C4-2B (cell line): ENCODE results near the gene PSMD8.

ENCODE experiments used
- ZFX ChIP-seq: fragments of 450-650 bp; IDR thresholded peaks from 2 replicates; pipeline ENCODE4 v1.6.1; 2017
- TF ChIP-seq, protein P1 (sequence below): fragments of 450-650 bp; conservative IDR thresholded peaks from 2 replicates; pipeline ENCODE4 v1.5.1; 2017; ENCODE audit warnings: mild to moderate bottlenecking

DNA sequence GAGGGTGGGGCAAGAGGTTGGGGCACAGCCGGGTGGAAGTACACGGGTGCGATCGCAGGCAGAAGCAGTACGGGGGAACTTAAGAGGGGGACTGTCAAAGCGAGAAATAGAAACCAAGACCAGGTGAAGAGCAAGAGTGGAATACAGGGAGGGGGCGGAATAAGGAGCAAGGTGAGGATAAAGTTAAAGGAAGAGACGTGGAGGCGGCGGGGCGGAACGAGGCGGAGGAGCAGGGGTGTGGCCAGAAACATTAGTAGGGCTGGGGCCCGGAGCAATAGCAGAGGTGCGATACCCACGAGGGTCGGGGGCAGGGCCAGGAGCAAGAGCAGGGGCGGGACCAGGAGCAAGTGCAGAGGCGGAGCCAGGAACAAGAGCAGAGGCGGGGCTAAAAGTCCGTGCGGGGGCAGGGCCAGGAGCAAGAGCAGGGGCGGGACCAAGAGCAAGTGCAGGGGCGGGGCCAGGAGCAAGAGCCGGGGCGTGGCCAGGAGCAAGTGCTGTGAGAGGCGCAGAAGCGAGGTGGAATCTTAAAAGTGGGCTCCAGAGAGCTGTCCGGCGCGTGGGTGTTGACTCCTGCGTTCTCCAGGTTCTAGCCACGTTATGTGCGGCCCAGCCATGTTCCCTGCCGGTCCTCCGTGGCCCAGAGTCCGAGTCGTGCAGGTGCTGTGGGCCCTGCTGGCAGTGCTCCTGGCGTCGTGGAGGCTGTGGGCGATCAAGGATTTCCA is 37.6 kb upstream of the PSMD8 start:
- TF ChIP-seq, protein P1, sequence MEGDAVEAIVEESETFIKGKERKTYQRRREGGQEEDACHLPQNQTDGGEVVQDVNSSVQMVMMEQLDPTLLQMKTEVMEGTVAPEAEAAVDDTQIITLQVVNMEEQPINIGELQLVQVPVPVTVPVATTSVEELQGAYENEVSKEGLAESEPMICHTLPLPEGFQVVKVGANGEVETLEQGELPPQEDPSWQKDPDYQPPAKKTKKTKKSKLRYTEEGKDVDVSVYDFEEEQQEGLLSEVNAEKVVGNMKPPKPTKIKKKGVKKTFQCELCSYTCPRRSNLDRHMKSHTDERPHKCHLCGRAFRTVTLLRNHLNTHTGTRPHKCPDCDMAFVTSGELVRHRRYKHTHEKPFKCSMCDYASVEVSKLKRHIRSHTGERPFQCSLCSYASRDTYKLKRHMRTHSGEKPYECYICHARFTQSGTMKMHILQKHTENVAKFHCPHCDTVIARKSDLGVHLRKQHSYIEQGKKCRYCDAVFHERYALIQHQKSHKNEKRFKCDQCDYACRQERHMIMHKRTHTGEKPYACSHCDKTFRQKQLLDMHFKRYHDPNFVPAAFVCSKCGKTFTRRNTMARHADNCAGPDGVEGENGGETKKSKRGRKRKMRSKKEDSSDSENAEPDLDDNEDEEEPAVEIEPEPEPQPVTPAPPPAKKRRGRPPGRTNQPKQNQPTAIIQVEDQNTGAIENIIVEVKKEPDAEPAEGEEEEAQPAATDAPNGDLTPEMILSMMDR, result no peak
- no peak for TF ChIP-seq ZFX
